GM12872 (cell line): ENCODE data around the gene KIF25.

ENCODE experiments used
- CTCF ChIP-seq: IDR thresholded peaks from 3 replicates; pipeline ENCODE4 v1.5.1; 2011; ENCODE audit warnings: low read depth, mild to moderate bottlenecking, low read length, moderate library complexity; ENCODE audit not compliant: insufficient read depth

Gene KIF25

DNA sequence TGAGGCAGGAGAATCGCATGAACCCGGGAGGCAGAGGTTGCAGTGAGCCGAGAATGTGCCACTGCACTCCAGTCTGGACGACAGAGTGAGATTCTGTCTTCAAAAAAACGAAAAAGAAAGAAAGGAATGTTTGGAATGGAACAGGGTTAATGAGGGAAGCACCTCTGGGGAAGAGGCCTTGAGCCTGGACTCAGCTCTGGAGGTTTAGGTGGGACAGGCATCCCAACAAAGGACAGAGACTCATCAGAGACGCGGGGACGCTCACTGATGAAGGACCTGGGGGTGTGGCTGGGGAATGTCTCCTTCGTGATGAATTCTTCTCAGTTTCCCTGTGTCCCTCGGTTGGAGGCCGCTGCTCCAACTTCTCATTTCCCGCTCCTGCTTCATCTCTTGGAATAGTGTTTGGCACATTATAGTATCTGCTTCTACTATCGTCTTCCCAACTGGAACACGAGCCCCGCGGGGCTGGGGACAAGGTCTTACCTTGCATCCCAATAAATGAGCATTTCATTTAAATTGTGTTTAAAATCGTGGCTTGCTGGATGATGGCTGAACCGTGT lies 27.6 kb downstream of the KIF25 start:
- no peak for TF ChIP-seq CTCF

GRCh38 chr6:168025831-168026710 lies 28.6 kb downstream of the KIF25 start:
- no peak for TF ChIP-seq CTCF

DNA sequence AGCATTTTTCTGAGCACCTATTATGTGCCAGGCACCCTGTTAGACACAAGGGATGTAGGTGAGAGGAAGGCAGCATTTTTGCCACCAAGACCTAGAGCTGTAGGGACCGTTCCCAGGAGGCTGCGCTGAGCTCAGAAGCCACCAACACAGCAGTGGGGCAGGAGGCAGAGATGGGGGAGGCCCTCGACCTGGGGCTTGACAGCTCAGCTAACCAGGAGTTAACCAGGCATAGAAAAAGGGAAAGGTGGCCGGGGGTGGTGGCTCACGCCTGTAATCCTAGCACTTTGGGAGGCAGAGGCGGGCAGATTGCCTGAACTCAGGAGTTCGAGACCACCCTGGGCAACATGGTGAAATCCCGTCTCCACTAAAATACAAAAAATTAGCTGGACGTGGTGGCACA lies 29.5 kb downstream of the KIF25 start:
- TF ChIP-seq CTCF, result no peak

DNA sequence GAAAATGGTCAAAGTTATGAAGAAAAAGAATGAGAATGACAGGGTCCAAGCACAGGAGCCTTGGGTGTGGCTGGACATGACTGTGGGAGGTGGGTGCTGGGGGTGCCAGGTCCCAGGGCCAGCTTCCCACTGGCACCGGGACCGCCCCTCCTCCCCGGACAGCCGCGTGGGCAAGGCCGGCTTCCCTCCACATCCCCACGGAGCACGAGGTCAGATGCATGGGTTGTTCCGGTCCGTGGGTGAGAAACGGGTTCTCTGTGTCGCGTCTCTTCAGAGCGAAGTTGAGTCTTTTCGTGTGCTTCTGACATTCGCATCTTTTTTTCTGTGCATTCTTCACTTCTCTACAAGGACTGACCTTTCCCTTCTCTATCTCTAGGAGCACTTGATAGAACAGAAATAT lies 30.1 kb downstream of the KIF25 start:
- TF ChIP-seq CTCF, result no peak

GRCh38 chr6:168028181-168028580 lies 30.7 kb downstream of the KIF25 start:
- no peak for TF ChIP-seq CTCF

DNA sequence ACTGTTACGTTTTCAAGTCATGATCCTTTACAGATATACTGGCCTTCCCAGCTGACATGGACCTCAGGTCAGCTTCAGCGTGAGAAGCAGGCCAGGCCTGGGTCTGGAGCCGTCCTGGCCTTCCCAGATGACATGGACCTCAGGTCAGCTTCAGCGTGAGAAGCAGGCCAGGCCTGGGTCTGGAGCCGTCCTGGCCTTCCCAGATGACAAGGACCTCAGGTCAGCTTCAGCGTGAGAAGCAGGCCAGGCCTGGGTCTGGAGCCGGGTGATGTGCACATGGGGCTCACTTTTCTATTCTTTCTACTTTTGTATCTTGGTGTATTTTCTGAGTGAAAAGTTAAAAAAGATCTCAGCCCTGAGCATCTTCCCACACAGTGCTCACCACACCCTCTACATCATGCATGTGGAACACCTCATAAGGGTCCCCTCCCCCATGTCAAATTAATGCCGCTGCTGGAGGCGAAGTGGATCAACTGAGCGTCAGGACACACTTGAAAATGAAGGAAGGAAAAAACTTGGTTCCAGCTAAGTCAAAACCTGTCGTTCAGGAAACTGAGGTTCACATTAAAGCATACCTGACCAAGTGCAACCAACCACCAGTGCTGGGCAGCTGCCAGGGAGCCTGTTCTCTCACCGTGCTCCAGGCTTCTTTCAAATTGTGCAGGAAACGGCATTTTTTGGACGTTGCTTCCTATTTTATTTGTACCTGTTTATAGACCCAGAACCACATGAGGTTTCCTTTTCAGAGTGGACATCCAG lies 32.2 kb downstream of the KIF25 start:
- no peak for TF ChIP-seq CTCF

DNA sequence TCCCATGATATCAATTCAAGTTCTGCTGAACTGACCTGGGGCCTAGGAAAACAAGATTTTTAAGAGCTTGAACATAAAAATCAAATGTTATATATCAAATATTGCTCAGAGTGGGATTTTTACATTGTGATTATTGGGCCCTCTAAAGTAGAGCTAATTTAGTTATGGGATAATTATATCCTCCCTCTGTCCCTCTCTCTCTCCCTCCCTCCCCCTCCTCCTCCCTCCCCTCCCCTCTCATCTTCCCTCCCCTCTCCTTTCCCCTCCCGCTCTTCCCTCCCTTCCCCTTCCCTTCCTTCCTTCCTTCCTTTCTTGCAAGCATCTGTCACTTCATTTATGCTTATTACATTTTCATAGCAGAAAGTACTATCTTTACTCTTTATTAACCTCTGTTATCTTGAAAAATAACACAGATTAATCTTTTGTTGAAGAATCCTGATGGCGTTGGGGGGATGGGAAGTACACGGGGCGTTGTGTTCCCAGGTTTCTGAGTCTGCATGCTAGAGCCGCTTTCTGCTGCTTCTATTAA lies 32.8 kb downstream of the KIF25 start:
- no peak for TF ChIP-seq CTCF
